SK-N-SH treated with all-trans-retinoic acid at 6 μM for 48 hours (cell line): ENCODE results near the gene PTDSS2.

Experiments used
- ATAC-seq: fragments of 200-7000 bp; cut with Tn5 transposase; 3 replicates; pipeline ENCODE4 v1.9.1; 2020; ENCODE audit warnings: mild to moderate bottlenecking, moderate library complexity
- ARNTL ChIP-seq: fragments of 450-650 bp; formaldehyde crosslinking; IDR thresholded peaks from 2 replicates; pipeline ENCODE4 v1.5.0; 2020; ENCODE audit warnings: low read depth, mild to moderate bottlenecking, moderate library complexity, borderline replicate concordance
- BACH2 ChIP-seq: fragments of 250-450 bp; sonication (Bioruptor Pico); IDR thresholded peaks from 2 replicates; pipeline ENCODE4 v1.9.0; 2021; ENCODE audit warnings: mild to moderate bottlenecking, borderline replicate concordance
- CREB5 ChIP-seq: fragments of 250-450 bp; sonication (Bioruptor Pico); IDR thresholded peaks from 2 replicates; pipeline ENCODE4 v1.5.1; 2020; ENCODE audit warnings: low read depth, mild to moderate bottlenecking, moderate library complexity
- CSDC2 ChIP-seq: fragments of 250-450 bp; sonication (Bioruptor Pico); IDR thresholded peaks from 2 replicates; pipeline ENCODE4 v1.5.0; 2020; ENCODE audit warnings: mild to moderate bottlenecking, moderate library complexity
- ESRRG ChIP-seq: fragments of 250-450 bp; sonication (Bioruptor Pico); IDR thresholded peaks from 2 replicates; pipeline ENCODE4 v1.6.1; 2021; ENCODE audit warnings: mild to moderate bottlenecking
- GLIS3 ChIP-seq: fragments of 250-450 bp; sonication (Bioruptor Pico); IDR thresholded peaks from 2 replicates; pipeline ENCODE4 v1.5.0; 2020; ENCODE audit warnings: mild to moderate bottlenecking, moderate library complexity
- ISL1 ChIP-seq: fragments of 250-450 bp; sonication (Bioruptor Pico); IDR thresholded peaks from 2 replicates; pipeline ENCODE4 v2.1.2; 2022; ENCODE audit warnings: mild to moderate bottlenecking, moderate library complexity
- OSR1 ChIP-seq: fragments of 250-450 bp; sonication (Bioruptor Pico); IDR thresholded peaks from 2 replicates; pipeline ENCODE4 v1.8.0; 2022; ENCODE audit warnings: moderate library complexity, mild to moderate bottlenecking, inconsistent platforms
- PPARA ChIP-seq: fragments of 250-450 bp; sonication (Bioruptor Pico); IDR thresholded peaks from 2 replicates; pipeline ENCODE4 v1.5.0; 2020; ENCODE audit warnings: mild to moderate bottlenecking, borderline replicate concordance
- RARB ChIP-seq: fragments of 250-450 bp; sonication (Bioruptor Pico); IDR thresholded peaks from 2 replicates; pipeline ENCODE4 v1.8.0; 2021; ENCODE audit warnings: mild to moderate bottlenecking, moderate library complexity
- SNAI2 ChIP-seq: fragments of 250-450 bp; sonication (Bioruptor Pico); IDR thresholded peaks from 2 replicates; pipeline ENCODE4 v1.5.0; 2020; ENCODE audit warnings: mild to moderate bottlenecking, moderate library complexity
- TOX ChIP-seq: fragments of 250-450 bp; sonication (Bioruptor Pico); IDR thresholded peaks from 2 replicates; pipeline ENCODE4 v1.8.0; 2021; ENCODE audit warnings: mild to moderate bottlenecking, moderate library complexity, borderline replicate concordance
- ZC3H10 ChIP-seq: fragments of 250-450 bp; sonication (Bioruptor Pico); IDR thresholded peaks from 2 replicates; pipeline ENCODE4 v1.5.1; 2021; ENCODE audit warnings: mild to moderate bottlenecking, moderate library complexity
- ZFP30 ChIP-seq: fragments of 450-650 bp; formaldehyde crosslinking; IDR thresholded peaks from 2 replicates; pipeline ENCODE4 v1.5.0; 2022; ENCODE audit warnings: mild to moderate bottlenecking, moderate library complexity
- ZNF565 ChIP-seq: fragments of 450-650 bp; formaldehyde crosslinking; conservative IDR thresholded peaks from 2 replicates; pipeline ENCODE4 v1.5.0; 2020; ENCODE audit warnings: low read depth, mild to moderate bottlenecking, moderate library complexity
- ZNF70 ChIP-seq: fragments of 450-650 bp; formaldehyde crosslinking; IDR thresholded peaks from 2 replicates; pipeline ENCODE4 v1.5.0; 2020; ENCODE audit warnings: mild to moderate bottlenecking, moderate library complexity
- ZNF8 ChIP-seq: fragments of 450-650 bp; formaldehyde crosslinking; IDR thresholded peaks from 2 replicates; pipeline ENCODE4 v1.5.0; 2020; ENCODE audit warnings: mild to moderate bottlenecking, moderate library complexity
- TF ChIP-seq, protein P1 (sequence below): fragments of 250-450 bp; sonication (Bioruptor Pico); IDR thresholded peaks from 2 replicates; pipeline ENCODE4 v1.8.0; 2021; ENCODE audit warnings: low read depth, mild to moderate bottlenecking, moderate library complexity, borderline replicate concordance
- TF ChIP-seq, protein P2 (sequence below): fragments of 250-450 bp; sonication (Bioruptor Pico); IDR thresholded peaks from 2 replicates; pipeline ENCODE4 v1.8.0; 2020; ENCODE audit warnings: mild to moderate bottlenecking, moderate library complexity, borderline replicate concordance
- TF ChIP-seq, protein P3 (sequence below): fragments of 250-450 bp; sonication (Bioruptor Pico); IDR thresholded peaks from 2 replicates; pipeline ENCODE4 v1.5.0; 2020; ENCODE audit warnings: mild to moderate bottlenecking, moderate library complexity
- TF ChIP-seq, protein P4 (sequence below): fragments of 250-450 bp; sonication (Bioruptor Pico); IDR thresholded peaks from 2 replicates; pipeline ENCODE4 v1.5.1; 2021; ENCODE audit warnings: mild to moderate bottlenecking, moderate library complexity

The PTDSS2 gene

DNA sequence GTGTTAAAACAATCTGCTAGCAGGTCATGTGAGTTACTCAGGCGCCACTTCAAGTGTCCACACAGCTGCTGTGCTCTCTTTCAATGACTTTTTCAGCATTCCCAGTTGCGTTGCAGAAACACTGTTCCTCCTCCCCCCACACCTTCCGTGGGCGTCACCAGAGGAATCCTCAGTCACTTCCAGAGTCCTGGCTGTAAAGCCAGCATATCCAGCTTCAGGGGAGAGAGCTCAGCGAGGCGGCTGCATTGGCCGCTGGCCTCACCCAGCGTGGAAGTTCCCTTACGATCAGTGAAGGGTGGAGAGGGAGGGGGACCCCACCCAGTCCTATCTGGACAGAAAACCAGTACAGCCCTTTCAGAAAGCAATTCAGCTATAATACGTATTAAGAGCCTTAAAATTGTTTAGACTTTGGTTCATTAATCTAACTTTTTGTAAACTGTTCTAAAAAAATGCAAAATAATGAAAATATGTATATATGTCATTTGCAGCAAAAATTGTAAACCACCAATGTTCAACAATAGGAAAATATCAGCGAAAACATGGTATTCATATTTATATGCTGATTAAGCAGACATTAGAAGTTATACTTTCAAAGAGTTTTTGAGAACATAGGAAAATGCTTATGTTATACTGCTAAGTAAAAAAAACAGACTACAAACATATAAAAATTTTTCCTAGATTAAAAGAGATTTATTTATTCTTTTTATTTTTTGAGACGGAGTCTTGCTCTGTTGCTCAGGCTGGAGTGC, 5.5 kb upstream of the PTDSS2 start:
- no peak for ATAC-seq

GRCh38 chr11:445765-446588, 4.1 kb upstream of the PTDSS2 start:
- no peak for TF ChIP-seq ZNF565 (CRISPR knock-in tag)
- no peak for ATAC-seq

More for the DNA sequence above, 5.5 kb upstream of the PTDSS2 start:
- TF ChIP-seq CREB5 (CRISPR knock-in tag) (no peak), CSDC2 (CRISPR knock-in tag) (no peak), ZNF8 (CRISPR knock-in tag) (no peak), PPARA (CRISPR knock-in tag) (no peak), ISL1 (CRISPR knock-in tag) (no peak), BACH2 (CRISPR knock-in tag) (no peak), ZNF70 (no peak), ARNTL (CRISPR knock-in tag) (no peak), GLIS3 (no peak), ZFP30 (CRISPR knock-in tag) (no peak), ZNF565 (CRISPR knock-in tag) (no peak), OSR1 (CRISPR knock-in tag) (no peak), ZC3H10 (no peak)
- TF ChIP-seq, protein P1, sequence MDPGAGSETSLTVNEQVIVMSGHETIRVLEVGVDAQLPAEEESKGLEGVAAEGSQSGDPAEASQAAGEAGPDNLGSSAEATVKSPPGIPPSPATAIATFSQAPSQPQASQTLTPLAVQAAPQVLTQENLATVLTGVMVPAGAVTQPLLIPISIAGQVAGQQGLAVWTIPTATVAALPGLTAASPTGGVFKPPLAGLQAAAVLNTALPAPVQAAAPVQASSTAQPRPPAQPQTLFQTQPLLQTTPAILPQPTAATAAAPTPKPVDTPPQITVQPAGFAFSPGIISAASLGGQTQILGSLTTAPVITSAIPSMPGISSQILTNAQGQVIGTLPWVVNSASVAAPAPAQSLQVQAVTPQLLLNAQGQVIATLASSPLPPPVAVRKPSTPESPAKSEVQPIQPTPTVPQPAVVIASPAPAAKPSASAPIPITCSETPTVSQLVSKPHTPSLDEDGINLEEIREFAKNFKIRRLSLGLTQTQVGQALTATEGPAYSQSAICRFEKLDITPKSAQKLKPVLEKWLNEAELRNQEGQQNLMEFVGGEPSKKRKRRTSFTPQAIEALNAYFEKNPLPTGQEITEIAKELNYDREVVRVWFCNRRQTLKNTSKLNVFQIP (CRISPR knock-in tag) = no peak
- TF ChIP-seq, protein P2, sequence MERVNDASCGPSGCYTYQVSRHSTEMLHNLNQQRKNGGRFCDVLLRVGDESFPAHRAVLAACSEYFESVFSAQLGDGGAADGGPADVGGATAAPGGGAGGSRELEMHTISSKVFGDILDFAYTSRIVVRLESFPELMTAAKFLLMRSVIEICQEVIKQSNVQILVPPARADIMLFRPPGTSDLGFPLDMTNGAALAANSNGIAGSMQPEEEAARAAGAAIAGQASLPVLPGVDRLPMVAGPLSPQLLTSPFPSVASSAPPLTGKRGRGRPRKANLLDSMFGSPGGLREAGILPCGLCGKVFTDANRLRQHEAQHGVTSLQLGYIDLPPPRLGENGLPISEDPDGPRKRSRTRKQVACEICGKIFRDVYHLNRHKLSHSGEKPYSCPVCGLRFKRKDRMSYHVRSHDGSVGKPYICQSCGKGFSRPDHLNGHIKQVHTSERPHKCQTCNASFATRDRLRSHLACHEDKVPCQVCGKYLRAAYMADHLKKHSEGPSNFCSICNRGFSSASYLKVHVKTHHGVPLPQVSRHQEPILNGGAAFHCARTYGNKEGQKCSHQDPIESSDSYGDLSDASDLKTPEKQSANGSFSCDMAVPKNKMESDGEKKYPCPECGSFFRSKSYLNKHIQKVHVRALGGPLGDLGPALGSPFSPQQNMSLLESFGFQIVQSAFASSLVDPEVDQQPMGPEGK (CRISPR knock-in tag) = no peak
- TF ChIP-seq, protein P3, sequence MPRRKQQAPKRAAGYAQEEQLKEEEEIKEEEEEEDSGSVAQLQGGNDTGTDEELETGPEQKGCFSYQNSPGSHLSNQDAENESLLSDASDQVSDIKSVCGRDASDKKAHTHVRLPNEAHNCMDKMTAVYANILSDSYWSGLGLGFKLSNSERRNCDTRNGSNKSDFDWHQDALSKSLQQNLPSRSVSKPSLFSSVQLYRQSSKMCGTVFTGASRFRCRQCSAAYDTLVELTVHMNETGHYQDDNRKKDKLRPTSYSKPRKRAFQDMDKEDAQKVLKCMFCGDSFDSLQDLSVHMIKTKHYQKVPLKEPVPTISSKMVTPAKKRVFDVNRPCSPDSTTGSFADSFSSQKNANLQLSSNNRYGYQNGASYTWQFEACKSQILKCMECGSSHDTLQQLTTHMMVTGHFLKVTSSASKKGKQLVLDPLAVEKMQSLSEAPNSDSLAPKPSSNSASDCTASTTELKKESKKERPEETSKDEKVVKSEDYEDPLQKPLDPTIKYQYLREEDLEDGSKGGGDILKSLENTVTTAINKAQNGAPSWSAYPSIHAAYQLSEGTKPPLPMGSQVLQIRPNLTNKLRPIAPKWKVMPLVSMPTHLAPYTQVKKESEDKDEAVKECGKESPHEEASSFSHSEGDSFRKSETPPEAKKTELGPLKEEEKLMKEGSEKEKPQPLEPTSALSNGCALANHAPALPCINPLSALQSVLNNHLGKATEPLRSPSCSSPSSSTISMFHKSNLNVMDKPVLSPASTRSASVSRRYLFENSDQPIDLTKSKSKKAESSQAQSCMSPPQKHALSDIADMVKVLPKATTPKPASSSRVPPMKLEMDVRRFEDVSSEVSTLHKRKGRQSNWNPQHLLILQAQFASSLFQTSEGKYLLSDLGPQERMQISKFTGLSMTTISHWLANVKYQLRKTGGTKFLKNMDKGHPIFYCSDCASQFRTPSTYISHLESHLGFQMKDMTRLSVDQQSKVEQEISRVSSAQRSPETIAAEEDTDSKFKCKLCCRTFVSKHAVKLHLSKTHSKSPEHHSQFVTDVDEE (CRISPR knock-in tag) = no peak

GRCh38 chr11:446891-447290, 3.2 kb upstream of the PTDSS2 start:
- TF ChIP-seq ISL1 (CRISPR knock-in tag) (no peak), GLIS3 (no peak), SNAI2 (CRISPR knock-in tag) (no peak), ZC3H10 (no peak), RARB (CRISPR knock-in tag) (no peak), ZFP30 (CRISPR knock-in tag) (no peak), BACH2 (CRISPR knock-in tag) (no peak), ESRRG (no peak), TOX (CRISPR knock-in tag) (no peak), CSDC2 (CRISPR knock-in tag) (no peak), ARNTL (CRISPR knock-in tag) (no peak), ZNF8 (CRISPR knock-in tag) (no peak)
- TF ChIP-seq, protein P1 (CRISPR knock-in tag) = no peak
- TF ChIP-seq, protein P4, sequence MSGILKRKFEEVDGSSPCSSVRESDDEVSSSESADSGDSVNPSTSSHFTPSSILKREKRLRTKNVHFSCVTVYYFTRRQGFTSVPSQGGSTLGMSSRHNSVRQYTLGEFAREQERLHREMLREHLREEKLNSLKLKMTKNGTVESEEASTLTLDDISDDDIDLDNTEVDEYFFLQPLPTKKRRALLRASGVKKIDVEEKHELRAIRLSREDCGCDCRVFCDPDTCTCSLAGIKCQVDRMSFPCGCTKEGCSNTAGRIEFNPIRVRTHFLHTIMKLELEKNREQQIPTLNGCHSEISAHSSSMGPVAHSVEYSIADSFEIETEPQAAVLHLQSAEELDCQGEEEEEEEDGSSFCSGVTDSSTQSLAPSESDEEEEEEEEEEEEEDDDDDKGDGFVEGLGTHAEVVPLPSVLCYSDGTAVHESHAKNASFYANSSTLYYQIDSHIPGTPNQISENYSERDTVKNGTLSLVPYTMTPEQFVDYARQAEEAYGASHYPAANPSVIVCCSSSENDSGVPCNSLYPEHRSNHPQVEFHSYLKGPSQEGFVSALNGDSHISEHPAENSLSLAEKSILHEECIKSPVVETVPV (CRISPR knock-in tag) = no peak
- no peak for ATAC-seq
